Endothelial cell of umbilical vein (primary cell): ENCODE measurements around the gene YPEL4. TPM values are rescaled to one million over a fixed set of nuclear protein-coding genes. Genes with fewer than 3 reads are reported as not detected.

Source experiments
- BruUV-seq: library from RNA; stranded (reverse); fragments of 400-500 nt; replicated peaks from 2 replicates; lab custom pipeline; 2021; lab: Mats Ljungman, UMichigan
- CTCF ChIA-PET: fragments of 300-600, 350-600 bp; sonication (Branson Sonifier 250); formaldehyde crosslinking; loops from one replicate; lab custom pipeline; 2021; ENCODE audit warnings: antibody characterized with exemption, inconsistent platforms; lab: Charles Lee
- POLR2A ChIA-PET: fragments of 300-600, 350-600 bp; sonication (Branson Sonifier 250); formaldehyde crosslinking; loops from one replicate; lab custom pipeline; 2021; ENCODE audit warnings: antibody characterized with exemption, inconsistent platforms; lab: Charles Lee
- DNase-seq: peaks from one replicate; pipeline ENCODE4 v3.0.0-alpha.2; 2011; ENCODE audit warnings: low read depth, low spot score
- FAIRE-seq: peaks from 2 replicates; lab custom pipeline; 2011; peaks lifted over from hg19 to GRCh38; lab: Jason Lieb, UNC
- H2AFZ ChIP-seq: 2 replicates; pipeline ENCODE4 v1.6.0; 2012; ENCODE audit warnings: low read depth, low read length, control low read depth, inconsistent platforms
- H3K27ac ChIP-seq: 2 replicates; pipeline ENCODE4 v1.5.1; 2011; ENCODE audit warnings: low read depth, mild to moderate bottlenecking, control low read depth, low read length, moderate library complexity; ENCODE audit not compliant: insufficient read depth
- H3K27me3 ChIP-seq, 2 experiments: 2 replicates each; pipeline versions ENCODE4 v1.6.0 to v1.6.1; 2011; ENCODE audit warnings: low read length in 2 of 2, mixed read lengths in 1 of 2; ENCODE audit not compliant: control insufficient read depth in 2 of 2, insufficient read depth in 2 of 2
- H3K36me3 ChIP-seq, 2 experiments: 2 replicates in 1 of 2; 3 replicates in 1 of 2; pipeline ENCODE4 v1.5.1; 2011; ENCODE audit warnings: low read length in 2 of 2, mild to moderate bottlenecking in 1 of 2, moderate library complexity in 1 of 2; ENCODE audit not compliant: control insufficient read depth in 2 of 2, insufficient read depth in 2 of 2; ENCODE audit errors: extremely low read depth in 1 of 2
- H3K4me1 ChIP-seq: 3 replicates; pipeline ENCODE4 v1.5.1; 2011; ENCODE audit warnings: mild to moderate bottlenecking, low read length; ENCODE audit not compliant: control insufficient read depth, insufficient read depth; ENCODE audit errors: extremely low read depth
- H3K4me2 ChIP-seq: 2 replicates; pipeline ENCODE4 v1.6.1; 2011; ENCODE audit warnings: low read length, control low read depth, mixed read lengths; ENCODE audit not compliant: insufficient read depth
- H3K4me3 ChIP-seq, 3 experiments: fragments of 200-600 bp in 1 of 3; sonication (generic), shearing (Covaris generic) in 1 of 3; replicated peaks in 1 of 3; 2 replicates each; pipeline ENCODE4 v1.5.1; 2011 to 2016; ENCODE audit warnings: control low read depth in 3 of 3, low read length in 3 of 3, mild to moderate bottlenecking in 2 of 3, inconsistent platforms in 1 of 3, low read depth in 1 of 3, moderate library complexity in 1 of 3; ENCODE audit not compliant: insufficient read depth in 1 of 3
- H3K79me2 ChIP-seq: 2 replicates; pipeline ENCODE4 v1.6.0; 2012; ENCODE audit warnings: low read length, inconsistent platforms; ENCODE audit not compliant: control insufficient read depth, insufficient read depth
- H3K9ac ChIP-seq: replicated peaks from 2 replicates; pipeline ENCODE3; 2011; ENCODE audit warnings: low read length, control low read depth; ENCODE audit not compliant: insufficient read depth; ENCODE audit errors: extremely low read depth
- H3K9me1 ChIP-seq: replicated peaks from 3 replicates; pipeline ENCODE4 v1.6.0; 2011; ENCODE audit warnings: mild to moderate bottlenecking, low read length; ENCODE audit not compliant: control insufficient read depth, insufficient read depth; ENCODE audit errors: extremely low read depth
- H3K9me3 ChIP-seq: replicated peaks from 2 replicates; pipeline ENCODE4 v1.5.1; 2012; ENCODE audit warnings: low read length, inconsistent platforms; ENCODE audit not compliant: control insufficient read depth, insufficient read depth
- H4K20me1 ChIP-seq: replicated peaks from 2 replicates; pipeline ENCODE3; 2011; ENCODE audit warnings: mild to moderate bottlenecking, low read length; ENCODE audit not compliant: control insufficient read depth, insufficient read depth; ENCODE audit errors: extremely low read depth
- EZH2 ChIP-seq: IDR thresholded peaks from 2 replicates; pipeline ENCODE4 v1.6.1; 2012; ENCODE audit warnings: borderline replicate concordance, low read depth, mild to moderate bottlenecking, moderate library complexity, low read length, inconsistent platforms; ENCODE audit not compliant: severe bottlenecking
- FOS ChIP-seq: IDR thresholded peaks from 2 replicates; pipeline ENCODE4 v1.6.1; 2011; ENCODE audit warnings: mild to moderate bottlenecking, low read length, moderate library complexity, borderline replicate concordance; ENCODE audit not compliant: insufficient read depth
- GATA2 ChIP-seq: IDR thresholded peaks from 2 replicates; pipeline ENCODE4 v1.7.0; 2011; ENCODE audit warnings: low read depth, mild to moderate bottlenecking, moderate library complexity, mixed read lengths, low read length; ENCODE audit not compliant: insufficient read length, insufficient read depth
- JUN ChIP-seq: IDR thresholded peaks from 2 replicates; pipeline ENCODE4 v1.6.1; 2011; ENCODE audit warnings: borderline replicate concordance, low read depth; ENCODE audit not compliant: insufficient read length, insufficient read depth
- MYC ChIP-seq: IDR thresholded peaks from one replicate; pipeline ENCODE4 v1.6.1; 2011; ENCODE audit warnings: mild to moderate bottlenecking, low read depth, low read length
- POLR2A ChIP-seq: IDR thresholded peaks from 2 replicates; pipeline ENCODE4 v1.6.1; 2012; ENCODE audit warnings: low read depth, mild to moderate bottlenecking, control low read depth, low read length
- POLR2AphosphoS5 ChIP-seq: IDR thresholded peaks from 2 replicates; pipeline ENCODE4 v1.6.1; 2012; ENCODE audit warnings: low read depth, mild to moderate bottlenecking, control low read depth, low read length, moderate library complexity; ENCODE audit not compliant: insufficient read depth
- dilution Hi-C: fragments of 300-500 bp; cut with MboI; formaldehyde crosslinking; loops from one replicate; pipeline ENCODE4 v1.15.0; 2019; ENCODE audit warnings: low sequenced_read_pairs; ENCODE audit not compliant: extremely low pct_ligation_motif_present
- intact Hi-C: fragments of 100-400 bp; cut with micrococcal nuclease; formaldehyde crosslinking; loops from one replicate; pipeline ENCODE4 v1.10.0; 2022
- polyA plus RNA-seq, 4 experiments: library from polyadenylated mRNA; depleted of rRNA in 3 of 4; stranded (reverse) in 3 of 4; unstranded in 1 of 4; fragments of >200 nt; gene quantifications; 2 replicates each; pipeline versions ENCODE4 v1.2.1 to v1.2.3, GENCODE V29; 2011 to 2012; ENCODE audit warnings: missing spikeins in 1 of 4
- total RNA-seq: library from RNA; stranded (reverse); gene quantifications from 2 replicates; pipeline ENCODE4 v1.2.3, GENCODE V29; 2021
- TF ChIP-seq, protein P1 (sequence below), 2 donors: IDR thresholded peaks; 1 replicate in 1 of 2; 2 replicates in 1 of 2; pipeline ENCODE4 v1.5.1; 2011; ENCODE audit warnings: low read length in 2 of 2, mild to moderate bottlenecking in 2 of 2, moderate library complexity in 2 of 2, control low read depth in 1 of 2, inconsistent platforms in 1 of 2, low read depth in 1 of 2; ENCODE audit not compliant: insufficient read depth in 1 of 2; ENCODE audit errors: extremely low read depth in 1 of 2
- TF ChIP-seq, protein P2 (sequence below): IDR thresholded peaks from 2 replicates; pipeline ENCODE4 v1.6.1; 2011; ENCODE audit not compliant: insufficient read depth, insufficient read length

Gene YPEL4
- total and polyA plus RNA-seq, 2 donors (not counting 3 experiments of a cell fraction or from before 2014, with no cell fraction given), result 0.03 to 0.24 TPM

DNA sequence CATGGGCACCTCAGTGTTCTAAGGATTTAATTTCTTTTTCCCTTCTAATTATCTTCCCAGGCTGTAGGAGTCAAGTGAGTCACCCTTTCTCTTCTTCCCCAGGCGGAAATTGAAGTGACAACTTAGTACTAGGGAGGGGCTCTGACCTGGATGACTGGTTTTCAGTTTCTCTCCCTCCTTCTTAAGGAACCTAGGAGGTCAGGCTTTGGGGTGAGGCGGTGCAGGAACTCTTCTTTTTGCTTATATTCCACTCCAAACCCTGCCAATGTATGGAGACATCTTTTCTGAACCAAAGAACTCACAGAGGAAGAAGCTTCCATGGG lies 30.8 kb upstream of the YPEL4 start:
- no TSS peak for BruUV-seq
- DNase-seq (peak; percentile 16), FAIRE-seq (peak; percentile 26)
- Histone ChIP-seq H3K4me1 (peaks cover 11% of the 10 kb centered on the region), H3K9me1 (no peaks in the 10 kb centered on the region), H3K9me3 (no peaks in the 10 kb centered on the region), H3K27me3 (no peaks in the 10 kb centered on the region), H3K9ac (no peak overlapping the region), H3K4me2 (peak overlapping the region; percentile 28), H4K20me1 (peaks cover 3% of the 10 kb centered on the region), H3K4me3 (no peak overlapping the region), H3K27ac (no peak overlapping the region), H3K79me2 (peaks cover 66% of the 10 kb centered on the region), H2AFZ (no peak overlapping the region), H3K36me3 (peaks cover 8 to 16% of the 10 kb centered on the region in 2 experiments)
- CTCF ChIA-PET, result interaction anchor here (1.0 to 1.3 kb wide), 2 partner anchors 13 to 24 kb away, joined by 3 read pairs; partner anchors contain the start of gene ZDHHC5
- dilution Hi-C loops (loop anchor here (10.0 kb wide), 1 partner anchor 124 kb away; no protein-coding TSS in a partner anchor), intact Hi-C loops (no loop called here)
- POLR2A ChIA-PET, result no interaction called here
- TF ChIP-seq FOS (peak; percentile 44), GATA2 (no peak), MYC (no peak), POLR2A (no peak), JUN (no peak), POLR2AphosphoS5 (no peak), EZH2 (no peak)
- TF ChIP-seq, protein P1, sequence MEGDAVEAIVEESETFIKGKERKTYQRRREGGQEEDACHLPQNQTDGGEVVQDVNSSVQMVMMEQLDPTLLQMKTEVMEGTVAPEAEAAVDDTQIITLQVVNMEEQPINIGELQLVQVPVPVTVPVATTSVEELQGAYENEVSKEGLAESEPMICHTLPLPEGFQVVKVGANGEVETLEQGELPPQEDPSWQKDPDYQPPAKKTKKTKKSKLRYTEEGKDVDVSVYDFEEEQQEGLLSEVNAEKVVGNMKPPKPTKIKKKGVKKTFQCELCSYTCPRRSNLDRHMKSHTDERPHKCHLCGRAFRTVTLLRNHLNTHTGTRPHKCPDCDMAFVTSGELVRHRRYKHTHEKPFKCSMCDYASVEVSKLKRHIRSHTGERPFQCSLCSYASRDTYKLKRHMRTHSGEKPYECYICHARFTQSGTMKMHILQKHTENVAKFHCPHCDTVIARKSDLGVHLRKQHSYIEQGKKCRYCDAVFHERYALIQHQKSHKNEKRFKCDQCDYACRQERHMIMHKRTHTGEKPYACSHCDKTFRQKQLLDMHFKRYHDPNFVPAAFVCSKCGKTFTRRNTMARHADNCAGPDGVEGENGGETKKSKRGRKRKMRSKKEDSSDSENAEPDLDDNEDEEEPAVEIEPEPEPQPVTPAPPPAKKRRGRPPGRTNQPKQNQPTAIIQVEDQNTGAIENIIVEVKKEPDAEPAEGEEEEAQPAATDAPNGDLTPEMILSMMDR (IDR thresholded peaks at IDR 0.05; ENCODE audit: extremely low read depth in 1 of 2, insufficient read depth in 1 of 2, low read depth in 1 of 2, low read length in 2 of 2), result no peak
- TF ChIP-seq, protein P2, sequence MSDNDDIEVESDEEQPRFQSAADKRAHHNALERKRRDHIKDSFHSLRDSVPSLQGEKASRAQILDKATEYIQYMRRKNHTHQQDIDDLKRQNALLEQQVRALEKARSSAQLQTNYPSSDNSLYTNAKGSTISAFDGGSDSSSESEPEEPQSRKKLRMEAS, result no peak
